ENCODE measurements around the gene IFT25. TPM values are rescaled to one million over a fixed set of nuclear protein-coding genes. Genes with fewer than 3 reads are reported as not detected.

Gene IFT25
- total and polyA plus RNA-seq, 2 experiments from 2014 or later, result 27.4 to 69.0 TPM

GRCh38 chr1:53986458-53986857 is 41.0 kb upstream of the IFT25 start:
- Histone ChIP-seq H3K27me3 (no peaks in the 10 kb centered on the region), H3K9me3 (ENCODE audit: low read depth) (no peaks in the 10 kb centered on the region), H3K79me2 (no peaks in the 10 kb centered on the region), H3K4me1 (ENCODE audit: insufficient read depth) (peaks cover 9% of the 10 kb centered on the region), H4K20me1 (ENCODE audit: insufficient read depth, poor library complexity, severe bottlenecking) (no peaks in the 10 kb centered on the region), H3K9me2 (replicated peaks; ENCODE audit: insufficient read depth) (no peaks in the 10 kb centered on the region), H2AFZ (no peak overlapping the region), H3K4me2 (no peak overlapping the region), H3K4me3 (no peak overlapping the region), H3K36me3 (replicated peaks; ENCODE audit: insufficient read depth, low read depth) (no peaks in the 10 kb centered on the region), H3K27ac (no peak overlapping the region)
- no peak for TF ChIP-seq CTCF (IDR thresholded peaks at IDR 0.05; ENCODE audit: poor library complexity)
- no peak for TF ChIP-seq EZH2phosphoT487 (IDR thresholded peaks at IDR 0.05; ENCODE audit: low read depth, severe bottlenecking, unreplicated experiment)
- DNase-seq (ENCODE audit: low spot score), result no peak
- 93% methylated on average over 3 of the region's 3 CpGs for WGBS (ENCODE audit: low lambda C conversion rate, missing lambda C conversion rate)

GRCh38 chr1:53984726-53985125 is 39.2 kb upstream of the IFT25 start:
- Histone ChIP-seq H3K9me3 (ENCODE audit: low read depth) (no peaks in the 10 kb centered on the region), H3K36me3 (replicated peaks; ENCODE audit: insufficient read depth, low read depth) (no peaks in the 10 kb centered on the region), H3K9me2 (replicated peaks; ENCODE audit: insufficient read depth) (no peaks in the 10 kb centered on the region), H3K4me3 (no peak overlapping the region), H3K79me2 (no peaks in the 10 kb centered on the region), H2AFZ (no peak overlapping the region), H3K4me1 (ENCODE audit: insufficient read depth) (peaks cover 9% of the 10 kb centered on the region), H3K27ac (no peak overlapping the region), H3K27me3 (no peaks in the 10 kb centered on the region), H4K20me1 (ENCODE audit: insufficient read depth, poor library complexity, severe bottlenecking) (no peaks in the 10 kb centered on the region), H3K4me2 (no peak overlapping the region)
- no peak for DNase-seq (ENCODE audit: low spot score)
- TF ChIP-seq EZH2 (IDR thresholded peaks at IDR 0.05; ENCODE audit: borderline replicate concordance) (no peak), CTCF (IDR thresholded peaks at IDR 0.05; ENCODE audit: poor library complexity) (no peak), EZH2phosphoT487 (IDR thresholded peaks at IDR 0.05; ENCODE audit: low read depth, severe bottlenecking, unreplicated experiment) (no peak)

GRCh38 chr1:53982763-53983104 is 37.2 kb upstream of the IFT25 start:
- Histone ChIP-seq H3K27me3 (no peaks in the 10 kb centered on the region), H3K27ac (peak overlapping the region; percentile 85)

More at GRCh38 chr1:53982763-53983104, 37.2 kb upstream of the IFT25 start:
- Histone ChIP-seq H3K36me3 (replicated peaks; ENCODE audit: insufficient read depth, low read depth) (no peaks in the 10 kb centered on the region), H3K4me2 (peak overlapping the region; percentile 72), H3K4me3 (no peak overlapping the region), H4K20me1 (ENCODE audit: insufficient read depth, poor library complexity, severe bottlenecking) (no peaks in the 10 kb centered on the region), H3K9me2 (replicated peaks; ENCODE audit: insufficient read depth) (no peaks in the 10 kb centered on the region), H3K9me3 (ENCODE audit: low read depth) (no peaks in the 10 kb centered on the region), H2AFZ (peak overlapping the region; percentile 45), H3K4me1 (ENCODE audit: insufficient read depth) (peaks cover 9% of the 10 kb centered on the region), H3K79me2 (no peaks in the 10 kb centered on the region)
- TF ChIP-seq EZH2phosphoT487 (IDR thresholded peaks at IDR 0.05; ENCODE audit: low read depth, severe bottlenecking, unreplicated experiment) (no peak), CTCF (IDR thresholded peaks at IDR 0.05; ENCODE audit: poor library complexity) (no peak), EZH2 (IDR thresholded peaks at IDR 0.05; ENCODE audit: borderline replicate concordance) (no peak)
- 3% methylated on average over 4 of the region's 4 CpGs for WGBS (ENCODE audit: low lambda C conversion rate, missing lambda C conversion rate)
- DNase-seq (ENCODE audit: low spot score), result no peak
